OCI-LY7 (cell line): ENCODE results near the gene NR3C1. TPM values are rescaled to one million over a fixed set of nuclear protein-coding genes. Genes with fewer than 3 reads are reported as not detected.

Experiments used
- BruUV-seq: library from RNA; stranded (reverse); fragments of 400-500 nt; replicated peaks from 2 replicates; lab custom pipeline; 2021; lab: Mats Ljungman, UMichigan
- CTCF ChIA-PET: fragments of 300-600 bp; sonication (Branson Sonifier 250); formaldehyde crosslinking; loops from one replicate; lab custom pipeline; 2022; ENCODE audit warnings: antibody characterized with exemption; ENCODE audit not compliant: unreplicated experiment; lab: Charles Lee
- POLR2A ChIA-PET: fragments of 300-600 bp; sonication (Branson Sonifier 250); formaldehyde crosslinking; loops from one replicate; lab custom pipeline; 2022; ENCODE audit warnings: antibody characterized with exemption; lab: Charles Lee
- DNase-seq: peaks from one replicate; pipeline ENCODE4 v3.0.0-alpha.2; 2015; ENCODE audit warnings: low spot score
- H2AFZ ChIP-seq: fragments of 200-600 bp; sonication (generic), shearing (Covaris generic); 2 replicates; pipeline ENCODE4 v1.6.1; 2014; ENCODE audit warnings: mild to moderate bottlenecking, antibody characterized with exemption, low read length, moderate library complexity
- H3K27ac ChIP-seq: fragments of 200-600 bp; sonication (generic); 2 replicates; pipeline ENCODE4 v1.5.1; 2014; ENCODE audit warnings: mixed run types, low read depth, mild to moderate bottlenecking, moderate library complexity, low read length, inconsistent platforms; ENCODE audit not compliant: poor library complexity, severe bottlenecking
- H3K36me3 ChIP-seq: fragments of 200-600 bp; sonication (generic); 2 replicates; pipeline ENCODE4 v1.6.1; 2014; ENCODE audit warnings: mild to moderate bottlenecking, antibody characterized with exemption, low read length, moderate library complexity, mixed read lengths; ENCODE audit not compliant: insufficient read depth
- H3K4me1 ChIP-seq: fragments of 200-600 bp; sonication (generic); 2 replicates; pipeline ENCODE4 v1.5.1; 2014; ENCODE audit warnings: mild to moderate bottlenecking, low read length; ENCODE audit not compliant: insufficient read depth, poor library complexity, severe bottlenecking
- H3K4me2 ChIP-seq: fragments of 200-600 bp; sonication (generic); 2 replicates; pipeline ENCODE4 v1.6.1; 2014; ENCODE audit warnings: mild to moderate bottlenecking, low read length
- H3K4me3 ChIP-seq: fragments of 200-600 bp; sonication (generic); 2 replicates; pipeline ENCODE4 v1.5.1; 2014; ENCODE audit warnings: mild to moderate bottlenecking, low read depth, low read length; ENCODE audit not compliant: poor library complexity, severe bottlenecking
- H3K79me2 ChIP-seq: fragments of 200-600 bp; sonication (generic); 2 replicates; pipeline ENCODE4 v1.6.1; 2016; ENCODE audit warnings: low read depth, mild to moderate bottlenecking, low read length, moderate library complexity, mixed read lengths; ENCODE audit not compliant: insufficient read depth
- H3K9me2 ChIP-seq: fragments of 200-600 bp; sonication (generic); 2 replicates; pipeline ENCODE4 v1.6.1; 2016; ENCODE audit warnings: mild to moderate bottlenecking, low read length, mixed read lengths; ENCODE audit not compliant: insufficient read depth
- H3K9me3 ChIP-seq: fragments of 200-600 bp; sonication (generic); 2 replicates; pipeline ENCODE4 v1.6.1; 2014; ENCODE audit warnings: mild to moderate bottlenecking, mixed run types, low read length, mixed read lengths
- H4K20me1 ChIP-seq: fragments of 200-600 bp; sonication (generic); 2 replicates; pipeline ENCODE4 v1.6.1; 2014; ENCODE audit warnings: mild to moderate bottlenecking, antibody characterized with exemption, low read length, moderate library complexity, mixed read lengths; ENCODE audit not compliant: insufficient read depth
- CTCF ChIP-seq: fragments of 200-600 bp; sonication (generic); conservative IDR thresholded peaks from 2 replicates; pipeline ENCODE4 v1.5.1; 2014; ENCODE audit warnings: mild to moderate bottlenecking, antibody characterized with exemption, low read length, moderate library complexity, mixed read lengths
- EZH2phosphoT487 ChIP-seq: fragments of 200-600 bp; sonication (generic); IDR thresholded peaks from 2 replicates; pipeline ENCODE4 v1.6.1; 2018; ENCODE audit warnings: low read depth, borderline replicate concordance, mild to moderate bottlenecking, mixed run types, antibody characterized with exemption, low read length, moderate library complexity, mixed read lengths
- intact Hi-C: fragments of 100-400 bp; cut with micrococcal nuclease; formaldehyde crosslinking; loops from one replicate; pipeline ENCODE4 v1.10.0; 2022; ENCODE audit not compliant: unreplicated experiment
- total RNA-seq, 2 experiments: library from RNA; depleted of rRNA in 1 of 2; stranded (reverse); fragments of >200 nt in 1 of 2; shearing (Covaris generic) in 1 of 2; gene quantifications; 2 replicates each; pipeline ENCODE4 v1.2.3, GENCODE V29; 2014 to 2022

Gene NR3C1
- total RNA-seq, 2 experiments from 2014 or later: 45.6 to 106 TPM

- Histone ChIP-seq H4K20me1 (no peaks in the 10 kb centered on the region), H2AFZ (no peak overlapping the region), H3K27ac (no peak overlapping the region), H3K9me3 (peaks cover 5% of the 10 kb centered on the region), H3K36me3 (no peaks in the 10 kb centered on the region), H3K79me2 (no peaks in the 10 kb centered on the region), H3K4me2 (no peak overlapping the region), H3K4me3 (no peak overlapping the region), H3K4me1 (no peaks in the 10 kb centered on the region), H3K9me2 (no peaks in the 10 kb centered on the region)
- no peak for DNase-seq
- CTCF ChIA-PET: no interaction called here
- intact Hi-C loops: no loop called here
- TF ChIP-seq EZH2phosphoT487: no peak
- TF ChIP-seq CTCF: no peak
- BruUV-seq: no TSS peak
- POLR2A ChIA-PET: interaction anchor here (1.3 kb wide), 1 partner anchor 16 kb away, joined by 3 read pairs; no protein-coding TSS in a partner anchor
Measured at GRCh38 chr5:143261748-143262392, 141.6 kb downstream of the NR3C1 start.

DNA sequence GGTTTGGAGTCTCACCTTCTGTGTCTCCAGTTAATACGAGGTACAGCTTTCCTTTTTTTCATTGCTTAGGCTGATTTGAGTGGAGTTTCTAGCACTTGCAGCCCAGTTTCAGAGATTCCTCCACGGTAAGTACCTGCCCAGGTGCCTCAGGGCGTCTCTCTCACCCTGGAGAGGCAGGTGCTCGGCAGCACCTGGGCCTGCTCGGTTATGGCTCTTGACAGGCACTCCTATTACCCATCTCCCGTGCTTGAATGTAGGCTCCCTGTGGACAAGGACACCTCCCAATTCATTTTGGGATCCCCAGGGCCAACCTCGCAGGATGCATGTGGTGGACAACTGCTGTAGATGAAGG lies 144.3 kb downstream of the NR3C1 start:
- no peak for DNase-seq
- no peaks in the 10 kb centered on the region for H4K20me1 ChIP-seq
- no peaks in the 10 kb centered on the region for H3K36me3 ChIP-seq
- H3K79me2 ChIP-seq: no peaks in the 10 kb centered on the region
- H3K27ac ChIP-seq: no peak overlapping the region
- ChIA-PET POLR2A (no interaction called here), CTCF (no interaction called here)
- H3K9me2 ChIP-seq: no peaks in the 10 kb centered on the region
- BruUV-seq: no TSS peak
- no peak overlapping the region for H3K4me3 ChIP-seq
- no peak overlapping the region for H2AFZ ChIP-seq
- H3K9me3 ChIP-seq: no peaks in the 10 kb centered on the region
- intact Hi-C loops: no loop called here
- TF ChIP-seq CTCF (no peak), EZH2phosphoT487 (no peak)
- no peak overlapping the region for H3K4me2 ChIP-seq
- H3K4me1 ChIP-seq: no peaks in the 10 kb centered on the region

DNA sequence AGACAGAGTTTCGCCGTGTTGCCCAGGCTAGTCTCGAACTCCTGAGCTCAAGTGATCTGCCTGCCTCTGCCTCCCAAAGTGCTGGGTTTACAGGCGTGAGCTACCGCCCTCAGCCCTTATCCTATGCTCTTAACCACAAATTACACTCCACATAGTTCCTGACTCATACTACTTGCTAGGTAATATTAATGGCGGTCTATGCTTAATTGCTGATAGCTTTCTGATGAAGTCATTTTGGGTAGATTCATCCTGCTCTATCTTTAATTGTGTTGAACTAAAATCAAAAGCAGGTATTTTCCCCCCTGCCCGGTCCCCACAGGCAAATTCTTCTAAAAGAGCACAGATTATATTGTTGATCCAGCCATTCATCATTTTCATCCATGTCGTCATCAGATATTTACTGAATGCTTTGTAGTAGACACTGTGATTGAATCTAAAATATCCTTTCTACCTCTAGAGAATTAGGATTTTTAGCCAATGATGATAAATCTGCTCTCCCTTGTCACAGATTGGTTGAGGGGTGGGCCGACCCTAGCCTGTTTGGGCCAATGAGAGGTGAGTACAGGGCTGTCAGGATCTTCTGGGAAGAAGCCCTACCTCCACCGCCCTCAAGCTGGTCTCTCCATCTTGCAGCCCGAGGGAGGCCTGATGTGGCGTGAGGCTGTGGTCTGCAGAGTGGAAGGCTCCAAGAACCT lies 144.8 kb downstream of the NR3C1 start:
- H3K9me3 ChIP-seq: no peaks in the 10 kb centered on the region
- no TSS peak for BruUV-seq
- H3K79me2 ChIP-seq: no peaks in the 10 kb centered on the region
- no peaks in the 10 kb centered on the region for H4K20me1 ChIP-seq
- H3K4me1 ChIP-seq: no peaks in the 10 kb centered on the region
- H3K27ac ChIP-seq: no peak overlapping the region
- intact Hi-C loops: no loop called here
- H3K4me3 ChIP-seq: no peak overlapping the region
- TF ChIP-seq EZH2phosphoT487 (no peak), CTCF (no peak)
- no peaks in the 10 kb centered on the region for H3K36me3 ChIP-seq
- no peaks in the 10 kb centered on the region for H3K9me2 ChIP-seq
- no peak overlapping the region for H2AFZ ChIP-seq
- no peak for DNase-seq
- ChIA-PET CTCF (no interaction called here), POLR2A (interaction anchor here (0.9 kb wide), 1 partner anchor 35 kb away, joined by 4 read pairs; no protein-coding TSS in a partner anchor)
- no peak overlapping the region for H3K4me2 ChIP-seq
